HG03066 (cell line): ENCODE data around the gene PMEPA1.
A peak's percentile ranks its signal among the peaks of the same experiment; 100 is the strongest.
"Not testable (repeated sequence)": the region's sequence is repeated elsewhere in the genome, so short reads cannot be mapped to it uniquely, and the experiment has no call there.

Source experiments
- ATAC-seq: cut with Tn5 transposase; IDR thresholded peaks from one replicate; pipeline ENCODE4 v1.9.1; 2021; ENCODE audit warnings: low read depth; ENCODE audit not compliant: unreplicated experiment

PMEPA1 gene

GRCh38 chr20:57629491-57629901 is 80.3 kb downstream of the PMEPA1 start:
- not testable (repeated sequence) for ATAC-seq

DNA sequence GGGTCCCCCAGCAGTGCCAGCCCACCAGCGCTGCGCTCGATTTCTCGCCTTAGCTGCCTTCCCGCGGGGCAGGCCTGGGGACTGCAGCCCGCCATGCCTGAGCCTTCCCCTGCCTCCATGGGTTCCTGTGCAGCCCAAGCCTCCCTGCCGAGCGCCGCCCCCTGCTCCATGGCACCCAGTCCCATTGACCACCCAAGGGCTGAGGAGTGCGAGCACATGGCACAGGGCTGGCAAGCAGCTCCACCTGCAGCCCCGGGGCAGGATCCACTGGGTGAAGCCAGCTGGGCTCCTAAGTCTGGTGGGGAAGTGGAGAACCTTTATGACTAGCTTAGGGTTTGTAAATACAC is 80.9 kb downstream of the PMEPA1 start:
- ATAC-seq = not testable (repeated sequence)

- no peak for ATAC-seq
Observed at GRCh38 chr20:57628047-57628961, 81.5 kb downstream of the PMEPA1 start.

GRCh38 chr20:57627339-57627738 is 82.5 kb downstream of the PMEPA1 start:
- ATAC-seq = no peak

DNA sequence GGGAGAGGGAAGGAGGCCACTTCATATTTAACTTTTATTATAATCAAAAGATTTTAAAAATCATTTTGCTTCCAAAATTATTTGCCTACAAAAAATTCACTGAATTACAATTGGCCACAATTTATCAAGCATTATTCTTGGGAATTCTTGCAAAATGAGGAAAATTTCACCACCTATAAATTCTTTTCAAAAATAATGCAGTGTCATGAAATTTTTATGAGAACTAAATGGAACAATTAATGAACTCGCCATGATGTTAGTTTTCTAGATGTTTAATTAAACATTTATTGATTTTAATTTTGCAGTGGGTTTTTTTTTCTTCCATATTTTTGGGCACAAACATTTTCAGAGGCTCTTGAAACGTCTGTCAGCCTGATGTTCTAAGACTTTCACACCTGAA is 83.8 kb downstream of the PMEPA1 start:
- ATAC-seq = no peak

- ATAC-seq = no peak
Observed at GRCh38 chr20:57625181-57625958, 84.4 kb downstream of the PMEPA1 start.

DNA sequence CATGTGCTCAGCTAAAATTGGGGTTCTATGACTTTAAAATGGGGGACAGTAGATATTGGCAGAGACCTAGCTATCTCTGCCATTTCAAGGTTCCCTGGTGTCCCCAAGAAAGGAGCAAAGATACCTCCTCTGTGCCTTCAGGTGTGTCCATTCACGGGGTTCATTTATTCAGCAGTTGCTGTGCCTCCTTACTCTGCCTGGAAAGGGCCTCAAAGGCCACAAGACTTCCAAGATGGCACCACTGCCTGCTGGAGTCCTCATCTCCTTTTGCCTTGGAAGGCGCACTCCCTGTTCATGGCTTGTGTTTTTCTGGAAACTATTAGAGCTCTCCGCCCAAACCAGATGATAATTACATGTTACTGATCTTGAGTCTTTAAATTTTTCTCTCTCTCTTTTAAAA is 85.7 kb downstream of the PMEPA1 start:
- ATAC-seq = no peak

DNA sequence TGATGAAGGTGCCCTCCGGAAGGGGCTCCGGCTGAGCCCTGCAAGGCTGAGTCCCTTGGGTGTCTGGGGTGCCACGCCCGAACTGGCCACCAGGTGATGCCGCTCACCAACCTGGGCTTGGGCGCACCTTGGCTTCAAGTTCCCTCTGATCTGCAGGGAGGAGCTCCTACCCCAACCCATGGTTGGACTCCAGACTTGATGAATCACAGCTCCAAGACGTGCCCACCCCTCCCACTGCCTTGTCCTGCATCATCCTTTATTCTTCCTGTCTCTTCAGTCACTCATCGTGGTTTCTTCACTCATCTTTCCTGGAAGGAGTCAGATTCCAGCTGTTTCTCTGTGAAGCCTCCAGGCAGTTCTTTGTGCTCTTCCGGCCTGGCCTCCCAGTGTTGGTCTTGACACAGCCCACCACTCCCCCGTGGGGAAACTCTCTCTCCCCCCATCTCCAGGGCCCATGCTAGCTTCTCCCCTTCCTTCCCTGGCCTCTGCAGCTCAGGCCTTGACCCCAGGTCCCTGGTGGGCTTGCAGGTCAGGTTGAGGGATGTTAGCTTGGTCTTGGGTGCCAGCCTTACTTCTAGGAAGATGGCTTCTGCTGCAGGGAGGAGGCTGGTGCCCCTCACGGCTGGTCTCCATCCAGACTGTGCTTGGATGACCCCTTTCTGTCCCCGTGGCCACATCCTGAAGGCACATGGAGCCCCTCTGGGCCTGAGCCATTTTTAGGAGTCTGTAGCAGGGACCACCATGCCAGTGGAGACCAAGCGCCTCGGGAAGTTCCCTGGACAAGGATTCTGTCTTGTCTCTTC is 87.0 kb downstream of the PMEPA1 start:
- no peak for ATAC-seq

DNA sequence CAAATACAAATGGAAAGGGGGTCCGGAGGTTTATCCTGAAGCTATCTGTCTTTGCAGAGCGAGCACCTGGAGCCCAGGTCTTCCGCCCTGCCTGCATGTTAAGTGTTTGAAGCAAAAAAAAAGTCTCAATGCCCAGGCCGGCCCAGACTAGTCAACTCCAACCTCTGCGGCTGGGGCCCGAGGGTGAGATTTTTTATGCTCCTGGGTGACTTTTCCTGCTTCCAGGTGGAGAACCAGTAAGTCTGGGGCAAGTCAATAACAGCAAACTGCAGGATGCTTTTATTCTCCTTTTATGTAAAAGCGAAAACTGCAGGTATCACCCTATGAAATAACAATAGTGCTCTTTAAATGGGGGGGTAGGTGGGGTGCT is 87.6 kb downstream of the PMEPA1 start:
- ATAC-seq = no peak

DNA sequence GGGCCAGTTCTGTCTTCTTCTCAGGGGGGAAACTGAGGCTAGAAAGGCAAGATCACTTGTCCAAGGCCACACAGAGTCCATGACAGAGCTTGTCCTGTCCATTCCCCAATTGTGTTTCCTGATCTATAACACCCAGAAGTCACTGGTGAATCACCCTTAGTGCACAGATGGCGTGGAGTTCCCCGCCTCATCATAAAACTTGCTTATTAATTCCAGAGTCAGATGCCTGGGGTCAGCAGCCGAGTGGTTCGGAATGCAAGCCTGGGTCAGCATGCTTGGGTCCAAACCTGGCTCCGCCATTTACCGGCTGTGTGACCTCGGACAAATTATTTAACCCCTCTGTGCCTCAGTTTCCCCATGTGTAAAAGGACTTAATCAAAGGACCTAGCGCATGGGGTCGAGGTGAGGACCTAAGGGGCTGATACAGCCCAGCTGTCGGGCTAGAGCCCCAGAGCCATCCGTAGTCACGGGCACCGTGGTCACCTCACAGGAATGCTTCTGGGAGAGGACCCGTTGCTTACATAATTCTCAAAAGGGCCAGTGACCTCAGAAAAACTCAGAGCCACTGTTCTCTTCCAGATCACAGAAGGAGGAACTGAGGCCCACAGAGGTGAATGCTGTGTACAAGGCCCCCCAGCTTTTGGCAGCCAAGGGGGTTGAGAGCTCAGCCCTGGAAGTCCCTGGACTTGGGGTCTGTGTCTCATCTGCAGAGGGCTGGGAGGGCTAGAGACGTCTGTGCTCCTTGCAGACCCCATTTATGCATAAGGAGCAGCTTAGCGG is 88.2 kb downstream of the PMEPA1 start:
- ATAC-seq = no peak

DNA sequence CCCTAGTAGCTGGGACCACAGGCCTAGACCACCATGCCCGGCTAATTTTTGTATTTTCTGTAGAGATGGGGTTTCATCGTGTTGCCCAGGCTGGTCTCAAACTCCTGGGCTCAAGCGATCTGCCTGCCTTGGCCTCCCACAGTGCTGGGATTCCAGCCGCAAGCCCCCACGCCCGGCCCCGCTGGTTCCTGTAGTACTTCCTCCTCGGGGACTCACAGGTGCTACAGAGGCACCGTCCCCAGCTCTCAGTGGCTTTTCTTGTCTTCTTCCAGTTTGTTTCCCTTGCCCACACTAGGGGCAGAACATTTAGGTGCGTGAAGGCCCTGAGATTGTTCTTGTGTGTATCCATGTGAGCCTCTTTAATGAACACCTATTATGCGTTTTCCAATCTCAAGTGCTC is 88.8 kb downstream of the PMEPA1 start:
- no peak for ATAC-seq

GRCh38 chr20:57620274-57620990 is 89.4 kb downstream of the PMEPA1 start, which contains the start of gene ZBP1:
ZBP1 (minus strand) TSS chr20:57620426; CDS start chr20:57620295, 131 bp downstream.
- peak; percentile 54 for ATAC-seq

- ATAC-seq = peak; percentile 62
Observed at GRCh38 chr20:57619051-57619831, 90.6 kb downstream of the PMEPA1 start.

GRCh38 chr20:57618764-57619050 is 91.1 kb downstream of the PMEPA1 start:
- no peak for ATAC-seq

DNA sequence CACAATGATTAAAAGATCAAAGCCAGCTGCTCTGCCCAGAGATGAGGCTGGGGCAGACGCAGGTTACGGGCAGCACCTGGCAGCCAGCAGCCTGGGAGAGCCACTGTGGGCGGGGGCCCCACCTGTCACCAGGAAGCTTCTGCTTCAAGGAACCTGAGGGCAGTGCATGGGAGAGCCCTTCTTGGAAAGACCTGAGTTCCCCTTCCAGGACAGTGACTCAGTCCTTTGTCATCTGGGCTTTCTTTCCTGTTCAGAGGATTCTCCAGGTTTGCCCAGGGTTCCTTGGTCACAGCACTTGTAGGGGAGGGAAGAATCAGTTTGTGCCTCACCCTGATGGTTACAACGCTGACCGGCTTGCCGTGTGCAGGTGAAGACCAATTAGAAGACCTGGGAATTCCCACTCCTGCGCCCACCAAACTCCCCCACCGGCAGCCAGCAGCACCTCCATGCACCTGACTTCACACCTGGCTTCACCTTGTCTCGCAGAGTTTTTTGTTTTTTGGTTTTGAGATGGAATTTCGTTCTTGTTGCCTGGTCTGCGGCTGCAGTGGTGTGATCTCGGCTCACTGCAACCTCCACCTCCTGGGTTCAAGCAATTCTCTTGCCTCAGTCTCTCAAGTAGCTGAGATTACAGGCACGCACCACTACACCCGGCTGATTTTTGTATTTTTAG is 91.6 kb downstream of the PMEPA1 start:
- no peak for ATAC-seq

DNA sequence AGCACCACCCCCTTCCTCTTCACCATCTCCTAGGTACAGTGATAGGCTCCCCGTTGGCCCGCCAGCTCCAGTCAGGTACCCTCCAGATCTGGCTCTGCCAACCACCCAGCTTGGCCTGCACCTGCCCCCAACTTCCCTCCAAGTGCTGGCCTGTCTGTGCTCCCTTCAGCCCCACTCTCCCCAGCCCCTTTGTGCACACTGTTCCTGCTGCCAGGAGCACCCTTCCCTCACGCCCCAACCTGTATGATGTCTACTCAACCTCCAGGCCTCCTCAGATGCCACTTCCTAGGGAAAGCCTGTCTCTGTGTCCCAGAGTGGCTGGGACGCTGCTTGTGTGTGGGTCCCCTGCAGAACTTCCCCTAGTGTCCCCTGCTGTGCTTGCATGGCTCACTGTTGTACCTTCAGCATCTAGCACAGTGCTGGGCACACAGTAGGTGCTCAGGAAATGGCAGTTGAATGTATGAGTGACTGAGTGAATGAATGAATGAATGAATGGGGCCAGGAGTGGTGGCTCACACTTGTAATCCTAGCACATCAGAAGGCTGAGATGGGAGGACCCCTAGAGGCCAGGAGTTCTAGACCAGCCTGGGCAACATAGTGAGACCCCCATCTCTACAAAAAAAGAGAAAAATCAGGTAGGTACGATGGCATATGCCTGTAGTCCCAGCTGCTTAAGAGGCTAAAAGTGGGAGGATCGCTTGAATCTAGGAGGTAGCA is 92.6 kb downstream of the PMEPA1 start:
- ATAC-seq = no peak

DNA sequence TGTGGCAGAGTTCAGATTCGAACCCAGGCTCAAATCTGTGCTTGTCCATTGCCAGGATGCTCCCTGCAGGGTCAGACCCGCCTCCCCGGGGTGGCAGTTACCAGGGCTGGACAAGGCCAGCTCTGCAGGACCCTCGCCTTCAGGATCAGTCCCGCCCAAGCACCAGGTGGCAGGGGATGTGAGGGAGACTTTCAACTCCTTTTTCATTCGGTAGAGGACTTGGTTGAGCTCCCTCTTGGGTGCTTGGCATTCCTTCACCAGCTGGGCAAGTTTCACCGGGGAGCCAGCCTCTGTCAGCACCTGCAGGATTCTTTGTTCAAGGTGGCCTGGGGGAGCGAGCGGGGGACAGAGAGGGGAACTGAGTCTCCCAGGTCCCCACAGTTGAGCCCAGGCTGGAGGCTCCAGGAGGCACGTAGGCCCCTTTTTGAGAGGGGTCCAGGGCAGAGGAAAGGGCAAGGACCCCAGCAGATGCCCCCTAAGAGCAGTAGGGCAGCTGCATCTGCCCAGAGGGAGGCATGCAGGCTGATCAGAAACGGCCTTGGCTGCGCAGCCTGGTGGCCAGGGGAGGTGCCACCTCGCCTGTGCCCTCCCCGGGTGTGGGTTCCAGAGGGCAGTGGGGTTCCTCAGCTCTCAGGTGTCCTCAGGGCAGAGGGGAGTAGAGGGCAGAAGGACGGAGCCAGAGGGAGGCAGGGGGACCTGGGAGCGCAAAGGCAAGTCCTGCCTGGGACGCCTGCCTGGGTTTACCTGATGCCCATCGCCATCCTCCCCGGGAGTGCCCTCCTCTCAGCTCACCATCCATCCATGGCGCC is 93.5 kb downstream of the PMEPA1 start:
- no peak for ATAC-seq
